GM18858 (cell line): ENCODE results near the gene YJEFN3.

Experiments
- ATAC-seq: cut with Tn5 transposase; IDR thresholded peaks from one replicate; pipeline ENCODE4 v1.9.1; 2021; ENCODE audit not compliant: unreplicated experiment

Gene YJEFN3

DNA sequence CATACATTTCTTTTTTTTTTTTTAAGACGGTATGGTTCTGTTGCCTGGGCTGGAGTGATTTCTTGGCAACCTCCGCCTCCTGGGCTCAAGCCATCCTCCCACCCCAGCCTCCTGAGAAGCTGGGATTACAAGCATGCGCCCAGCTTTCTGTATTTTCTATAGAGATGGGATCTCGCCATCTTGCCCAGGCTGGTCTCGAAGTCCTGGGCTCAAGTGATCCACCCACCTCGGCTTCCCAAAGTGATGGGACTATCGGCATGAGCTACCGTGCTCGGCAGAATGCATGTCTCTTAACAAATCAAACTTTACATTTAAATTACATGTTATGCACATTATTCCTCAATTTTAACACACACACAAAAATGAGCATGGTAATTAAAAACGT lies 11.5 kb upstream of the YJEFN3 start:
- no peak for ATAC-seq

DNA sequence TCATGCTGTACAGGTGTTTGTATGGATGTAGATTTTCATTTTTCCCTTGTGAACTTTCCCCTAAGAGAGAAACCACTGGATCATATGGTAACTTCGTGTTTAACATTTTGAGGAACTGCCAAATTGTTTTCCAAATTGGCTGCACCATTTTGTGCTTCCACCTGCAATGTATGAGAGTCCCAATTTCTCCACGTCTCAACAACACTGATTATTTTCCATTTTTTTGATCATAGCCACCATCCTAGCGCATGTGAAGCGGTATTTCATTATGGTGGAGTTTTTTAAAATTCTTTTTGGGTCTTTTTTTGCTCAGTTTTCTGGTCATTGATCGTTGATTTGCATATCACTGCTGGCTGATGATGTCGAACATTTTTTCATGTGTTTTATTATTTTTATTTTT lies 7.7 kb upstream of the YJEFN3 start:
- ATAC-seq = no peak

DNA sequence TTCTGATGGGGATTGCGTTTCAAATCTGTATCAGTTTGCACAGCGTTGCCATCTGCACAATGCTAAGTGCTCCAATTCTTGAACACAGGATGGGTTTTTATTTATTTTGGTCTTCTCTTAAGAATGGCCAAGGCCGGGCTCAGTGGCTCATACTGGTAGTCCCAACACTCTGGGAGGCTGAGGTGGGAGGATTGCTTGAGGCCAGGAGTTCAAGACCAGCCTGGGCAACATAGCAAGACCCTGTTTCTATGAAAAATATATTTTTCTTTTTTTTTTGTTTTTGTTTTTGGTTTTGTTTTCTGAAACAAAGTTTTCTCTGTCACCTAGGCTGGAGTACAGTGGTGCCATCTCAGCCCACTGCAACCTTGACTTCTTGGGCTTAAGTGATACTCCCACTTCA lies 5.5 kb upstream of the YJEFN3 start:
- no peak for ATAC-seq

DNA sequence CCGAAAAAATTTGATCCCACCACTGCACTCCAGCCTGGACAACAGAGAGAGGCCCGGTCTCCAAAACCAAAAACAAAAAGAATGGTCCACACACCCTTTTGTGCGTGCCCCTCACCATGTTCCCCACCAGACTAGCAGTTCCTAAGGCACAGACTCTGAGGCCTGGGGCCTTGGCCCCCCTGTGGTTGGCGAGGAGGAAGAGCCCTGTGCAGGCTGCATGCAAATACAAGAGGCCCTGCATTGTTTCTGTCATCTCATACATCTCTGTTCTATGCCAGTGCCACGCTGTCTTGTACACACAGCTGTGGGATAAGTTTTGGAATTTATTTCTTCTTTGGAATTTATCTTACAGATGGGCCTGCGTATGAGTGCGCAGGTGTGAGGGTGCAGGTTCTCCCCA lies 4.7 kb upstream of the YJEFN3 start:
- ATAC-seq = no peak

DNA sequence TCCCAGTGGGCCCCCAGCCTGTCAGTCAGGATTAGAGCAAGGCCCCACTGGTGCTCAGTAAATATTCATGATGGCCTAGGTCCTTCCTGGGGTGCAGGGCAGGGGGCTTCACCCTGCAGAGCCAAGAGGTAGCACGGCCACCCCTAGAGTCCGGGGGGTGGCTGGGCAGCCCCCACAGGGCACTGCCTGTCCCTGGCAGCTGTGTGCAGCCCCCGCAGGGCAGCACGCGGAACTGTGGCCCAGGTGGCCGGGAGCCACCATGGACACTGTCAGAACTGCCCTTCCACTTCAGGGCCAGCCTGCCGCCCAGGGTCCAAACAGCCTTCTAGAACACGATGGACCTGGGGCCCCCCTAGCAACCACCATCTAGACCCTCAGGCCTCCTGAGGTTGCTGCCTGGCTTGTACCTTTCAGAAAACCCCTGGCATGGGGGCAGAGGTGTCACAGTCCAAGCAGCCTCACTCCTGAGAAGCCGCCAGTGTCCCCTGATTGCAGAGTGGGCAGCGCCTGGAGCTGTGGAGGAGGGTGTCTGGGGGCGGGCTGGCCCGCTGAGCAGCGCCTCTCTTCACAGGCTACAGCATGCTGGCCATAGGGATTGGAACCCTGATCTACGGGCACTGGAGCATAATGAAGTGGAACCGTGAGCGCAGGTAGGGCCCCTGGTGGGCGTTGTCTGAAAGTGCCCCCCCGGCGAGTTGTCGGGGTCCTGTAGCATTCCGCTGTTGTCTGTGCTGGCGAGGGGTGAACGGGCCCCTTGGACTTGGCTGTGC lies 2.9 kb upstream of the YJEFN3 start:
- no peak for ATAC-seq

DNA sequence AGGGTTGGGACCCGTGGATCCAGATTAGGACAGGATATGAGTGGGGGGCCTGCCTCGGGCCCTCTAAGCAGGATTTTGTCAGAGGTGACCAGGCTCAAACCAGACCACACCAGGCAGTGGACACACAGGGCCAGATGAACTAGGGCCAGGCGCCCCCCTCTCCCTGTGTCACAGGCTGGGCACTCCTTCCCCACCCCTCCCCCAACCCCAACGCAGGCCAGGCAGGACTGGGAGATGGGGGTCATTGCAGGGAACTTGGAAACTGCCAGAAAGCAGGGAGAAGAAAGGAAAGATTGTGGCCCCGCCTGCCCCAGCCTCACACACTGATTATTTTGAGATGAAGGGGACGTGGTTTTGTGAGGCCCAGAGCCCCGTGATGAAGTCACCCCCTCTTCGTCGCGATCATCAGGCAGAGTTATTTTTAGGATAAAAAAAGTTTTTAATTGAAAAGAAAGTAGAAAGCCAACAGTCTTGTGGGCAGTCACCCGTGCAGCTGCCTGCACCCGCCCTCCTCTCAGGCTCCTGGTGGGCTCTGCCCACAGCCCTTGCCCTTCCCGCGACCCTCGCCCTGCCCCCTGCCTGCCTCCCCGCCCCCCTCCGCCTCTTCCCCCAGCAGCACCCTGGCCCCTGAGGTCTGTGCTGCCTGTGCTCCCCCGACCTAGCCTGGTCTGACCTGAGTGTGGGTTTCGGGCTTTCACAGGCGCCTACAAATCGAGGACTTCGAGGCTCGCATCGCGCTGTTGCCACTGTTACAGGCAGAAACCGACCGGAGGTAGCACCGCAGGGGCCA lies 1.9 kb upstream of the YJEFN3 start:
- ATAC-seq = no peak

DNA sequence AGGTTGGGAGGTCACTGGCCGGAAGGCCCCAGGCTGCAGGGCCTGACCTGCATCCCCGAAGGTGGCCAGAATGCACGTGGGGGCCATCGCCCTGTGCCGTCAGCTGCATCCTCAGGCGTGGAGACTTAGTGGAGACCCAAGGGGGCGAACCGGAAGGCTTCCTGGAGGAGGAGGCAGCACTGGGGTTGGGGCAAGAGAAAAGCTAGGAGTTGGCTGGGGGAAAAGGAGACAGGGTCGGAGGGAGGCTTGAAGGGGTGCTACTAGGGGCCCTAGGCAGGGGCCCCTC lies 1.4 kb upstream of the YJEFN3 start:
- ATAC-seq = no peak

DNA sequence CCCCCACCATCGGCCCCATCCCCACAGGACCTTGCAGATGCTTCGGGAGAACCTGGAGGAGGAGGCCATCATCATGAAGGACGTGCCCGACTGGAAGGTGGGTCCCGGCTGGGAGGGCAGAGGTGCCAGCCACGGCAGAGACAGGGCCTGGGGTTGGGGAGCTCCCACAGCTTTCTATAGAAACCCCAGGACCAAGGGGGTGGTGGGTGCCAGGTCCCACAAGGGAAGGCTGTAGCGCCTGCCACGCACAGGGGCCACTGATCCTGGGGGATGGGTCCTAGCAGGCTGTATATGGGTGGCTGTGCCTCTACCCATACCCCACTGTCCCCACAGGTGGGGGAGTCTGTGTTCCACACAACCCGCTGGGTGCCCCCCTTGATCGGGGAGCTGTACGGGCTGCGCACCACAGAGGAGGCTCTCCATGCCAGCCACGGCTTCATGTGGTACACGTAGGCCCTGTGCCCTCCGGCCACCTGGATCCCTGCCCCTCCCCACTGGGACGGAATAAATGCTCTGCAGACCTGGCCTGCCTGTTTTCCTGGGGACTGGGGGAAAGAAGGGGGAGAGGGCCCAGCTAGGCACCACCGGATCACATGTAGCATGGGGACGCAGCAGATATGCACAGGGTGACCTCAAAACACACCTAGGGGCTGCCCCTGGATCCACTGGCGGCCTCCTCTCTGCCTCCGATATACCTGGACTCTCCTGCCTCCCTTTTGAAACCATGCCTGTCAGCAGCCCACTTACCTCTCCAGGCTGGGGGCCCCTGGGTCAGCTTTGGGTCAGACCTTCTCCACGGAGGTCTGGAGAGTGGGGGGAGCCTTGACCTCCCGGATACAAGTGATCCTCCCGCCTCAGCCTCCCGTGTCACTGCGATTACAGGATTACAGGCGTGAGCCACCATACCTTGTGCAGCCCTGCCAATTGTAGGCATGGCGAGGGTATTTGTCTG lies 761 bp upstream of the YJEFN3 start:
- no peak for ATAC-seq

DNA sequence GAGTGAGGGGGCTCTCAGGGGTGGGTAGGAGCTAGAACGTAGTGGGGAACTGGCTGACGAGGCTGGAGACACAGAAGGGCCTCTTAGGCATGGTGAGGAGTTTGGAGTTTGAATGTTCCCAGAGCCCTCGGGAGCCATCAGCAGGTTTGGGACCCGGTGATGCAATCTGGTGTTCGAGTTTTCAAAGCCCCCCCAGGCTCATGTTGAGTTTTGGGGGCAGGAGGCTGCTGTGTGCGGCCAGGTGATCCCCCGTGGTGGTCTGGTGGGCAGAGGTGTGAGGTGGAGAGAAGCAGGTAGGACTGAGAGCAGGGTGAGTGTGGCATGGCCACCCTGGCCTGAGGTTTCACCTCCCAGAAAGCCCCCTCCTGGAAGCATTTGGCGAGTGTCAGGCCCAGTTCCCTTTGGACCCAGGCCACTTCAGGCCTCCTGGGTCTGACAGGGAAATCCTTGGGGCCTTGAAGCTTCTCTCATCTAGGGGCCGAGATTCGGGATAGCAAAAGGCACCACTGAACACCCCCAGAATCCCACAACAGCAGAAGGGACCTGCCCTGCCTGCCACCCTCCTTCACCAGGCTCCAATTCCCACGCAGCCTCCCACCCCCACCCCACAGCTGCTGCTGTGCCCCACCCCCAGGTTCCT lies 1.2 kb downstream of the YJEFN3 start:
- ATAC-seq = no peak

DNA sequence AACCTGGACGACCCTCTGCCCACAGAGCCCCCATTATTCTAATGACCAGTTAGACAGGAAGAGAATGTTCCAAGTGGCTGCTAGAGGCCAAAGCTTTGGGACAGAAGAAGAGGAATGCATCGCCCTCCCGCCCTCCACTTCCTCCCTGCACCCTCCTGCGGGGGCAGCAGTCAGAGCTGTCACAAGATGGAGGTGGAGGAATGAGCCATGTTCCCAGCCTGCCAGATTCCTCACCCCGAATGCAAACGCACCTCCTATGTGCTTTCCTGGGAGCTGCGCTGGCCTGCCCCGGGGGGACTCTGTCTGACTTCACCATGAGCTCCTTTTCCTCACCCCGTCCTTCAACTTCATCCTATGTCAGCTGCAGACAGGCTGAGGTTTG lies 1.7 kb downstream of the YJEFN3 start:
- ATAC-seq = no peak

DNA sequence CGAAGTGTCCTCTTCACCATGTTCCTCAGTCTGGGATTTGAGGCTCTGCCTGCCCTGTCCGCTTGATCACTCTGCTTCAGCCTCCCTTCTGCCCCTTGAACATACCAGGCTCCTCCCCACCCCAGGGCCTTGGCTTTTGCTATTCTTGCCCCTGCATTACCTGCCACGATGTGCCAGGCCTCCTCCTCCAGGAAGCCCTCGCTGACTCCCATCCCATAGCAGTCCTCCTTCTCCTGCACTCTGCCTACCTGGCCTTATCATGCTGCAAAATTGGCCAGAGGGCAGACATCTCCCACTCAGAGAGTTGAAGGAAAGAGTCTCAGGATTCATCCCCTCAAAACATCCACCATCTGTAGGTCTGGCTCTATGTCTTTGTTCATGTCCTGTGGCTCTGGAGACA lies 2.2 kb downstream of the YJEFN3 start:
- no peak for ATAC-seq

DNA sequence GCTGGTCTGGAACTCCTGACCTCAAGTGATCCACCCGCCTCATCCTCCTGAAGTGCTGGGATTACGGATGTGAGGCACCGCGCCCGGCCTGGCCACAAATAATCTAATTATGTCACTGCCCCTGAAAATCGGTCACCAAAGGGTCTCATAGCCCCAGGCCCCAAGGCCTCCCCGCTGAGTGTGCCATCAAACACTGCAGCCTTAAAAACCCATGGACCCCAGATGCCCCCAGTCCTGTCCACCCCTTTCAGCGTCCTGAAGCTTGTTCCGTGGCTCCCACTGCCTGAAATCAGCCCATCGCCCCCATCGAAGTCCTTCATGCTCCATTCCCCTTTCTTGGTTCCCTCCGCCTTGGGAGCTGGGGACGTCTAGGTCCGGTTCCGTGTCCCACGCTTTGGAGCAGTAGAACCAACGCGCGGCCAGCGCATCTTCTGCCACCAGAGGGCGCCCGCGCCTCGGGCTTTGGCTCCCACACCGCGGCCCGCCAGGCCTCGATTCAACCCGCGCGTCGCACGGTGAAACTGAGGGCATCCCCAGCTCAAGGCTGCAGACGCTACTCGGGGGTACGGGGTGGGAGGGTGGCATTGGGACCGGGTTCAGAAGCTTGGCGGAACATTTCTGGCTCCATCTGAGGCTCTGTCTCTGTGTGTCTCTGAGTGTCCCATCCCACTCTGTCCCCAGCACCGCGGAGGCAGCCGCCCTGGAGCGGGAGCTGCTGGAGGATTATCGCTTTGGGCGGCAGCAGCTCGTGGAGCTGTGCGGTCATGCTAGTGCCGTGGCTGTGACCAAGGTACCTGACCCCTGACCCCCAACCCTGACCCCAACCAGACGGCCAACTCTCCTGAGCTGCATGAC lies 3.5 kb downstream of the YJEFN3 start:
- no peak for ATAC-seq

DNA sequence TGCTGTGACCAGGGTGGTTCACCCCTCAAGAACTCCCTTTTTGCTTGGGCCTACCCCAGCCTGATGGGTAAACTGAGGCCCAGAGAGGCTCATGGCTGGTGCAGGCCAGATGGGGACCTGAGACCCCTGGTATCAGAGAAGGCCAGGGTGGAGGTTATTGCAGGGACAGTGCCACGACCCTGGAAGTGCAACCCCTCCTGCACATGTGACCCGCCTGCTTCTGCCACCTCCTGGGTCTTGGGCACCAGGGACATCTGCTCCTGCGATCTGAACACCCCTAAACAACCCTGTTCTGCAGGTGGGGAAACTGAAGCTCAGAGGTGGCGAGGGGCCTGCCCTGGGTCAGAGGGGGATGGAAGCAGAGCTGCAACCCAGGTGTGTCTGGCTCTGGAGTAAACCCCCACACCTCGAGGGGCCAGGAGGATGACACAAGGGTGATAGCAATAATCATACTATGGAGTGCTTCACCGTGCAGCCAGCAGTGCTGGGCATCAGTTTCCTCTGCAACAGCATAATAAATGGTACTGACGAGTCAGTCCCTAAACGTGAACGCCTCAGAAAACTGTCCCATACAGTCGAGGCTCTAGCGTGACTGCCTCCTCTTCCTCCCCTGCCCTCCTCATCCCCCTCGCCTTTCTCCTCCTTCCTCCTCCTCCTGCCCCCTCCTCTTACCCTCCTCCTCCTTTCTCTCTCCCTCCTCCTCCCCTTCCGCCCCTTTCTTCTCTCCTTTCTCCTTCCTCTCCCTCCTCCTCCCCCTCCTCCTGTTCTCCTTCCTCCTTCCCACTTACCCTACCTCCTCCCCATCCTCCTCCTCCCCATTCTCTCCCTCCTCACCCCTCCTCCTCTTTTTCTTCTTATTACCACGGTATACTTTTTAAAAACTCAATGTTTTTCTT lies 4.3 kb downstream of the YJEFN3 start:
- no peak for ATAC-seq

DNA sequence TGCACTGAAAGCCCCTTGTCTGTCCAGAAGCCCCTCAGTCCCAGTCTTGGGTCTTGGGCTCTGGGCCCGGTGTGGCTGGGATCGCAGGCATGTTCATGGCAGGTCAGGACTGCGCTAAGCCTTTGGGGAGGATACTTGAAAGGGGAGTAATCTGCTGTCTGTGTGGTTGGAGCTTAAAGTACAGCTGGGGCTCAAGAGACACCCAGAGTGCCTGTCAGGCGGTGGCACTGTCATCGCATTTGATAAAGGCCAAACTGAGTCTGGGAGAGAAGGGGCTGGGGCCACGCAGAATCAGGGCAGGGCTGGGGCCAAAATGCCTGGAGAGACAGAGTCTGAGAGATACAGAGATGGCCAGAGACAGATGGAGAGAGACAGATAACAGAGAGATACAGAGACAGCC lies 5.1 kb downstream of the YJEFN3 start:
- no peak for ATAC-seq

DNA sequence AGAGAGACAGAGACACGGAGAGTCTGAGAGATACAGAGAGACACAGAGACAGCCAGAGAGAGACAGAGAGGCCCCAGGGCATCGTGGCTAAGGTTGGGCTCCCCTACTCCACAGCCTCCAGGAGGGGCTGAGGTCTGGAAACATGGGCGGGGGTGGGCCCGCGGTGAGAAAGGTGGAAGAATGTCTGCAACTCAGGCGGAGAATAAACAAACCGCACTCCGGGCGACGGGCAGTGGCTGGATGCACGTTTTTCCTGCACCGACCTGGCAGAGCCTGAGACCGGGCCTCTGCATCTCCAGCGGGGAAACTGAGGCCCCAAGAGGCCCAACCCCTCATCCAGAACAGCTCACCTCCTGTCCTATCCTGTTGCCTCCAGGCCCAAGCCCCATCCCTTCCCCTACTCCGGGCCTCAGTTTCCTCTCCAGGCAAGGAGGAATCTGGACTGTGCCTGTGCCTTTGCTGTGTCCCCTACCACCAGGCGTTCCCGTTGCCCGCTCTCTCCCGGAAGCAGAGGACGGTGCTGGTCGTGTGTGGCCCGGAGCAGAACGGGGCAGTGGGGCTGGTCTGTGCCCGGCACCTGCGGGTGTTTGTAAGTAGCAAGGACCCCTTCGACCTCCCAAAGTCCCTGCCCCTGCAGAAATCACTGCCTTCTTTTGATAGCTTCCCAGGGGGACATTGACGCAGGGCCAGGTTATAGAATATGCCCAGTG lies 6.0 kb downstream of the YJEFN3 start:
- ATAC-seq = no peak

DNA sequence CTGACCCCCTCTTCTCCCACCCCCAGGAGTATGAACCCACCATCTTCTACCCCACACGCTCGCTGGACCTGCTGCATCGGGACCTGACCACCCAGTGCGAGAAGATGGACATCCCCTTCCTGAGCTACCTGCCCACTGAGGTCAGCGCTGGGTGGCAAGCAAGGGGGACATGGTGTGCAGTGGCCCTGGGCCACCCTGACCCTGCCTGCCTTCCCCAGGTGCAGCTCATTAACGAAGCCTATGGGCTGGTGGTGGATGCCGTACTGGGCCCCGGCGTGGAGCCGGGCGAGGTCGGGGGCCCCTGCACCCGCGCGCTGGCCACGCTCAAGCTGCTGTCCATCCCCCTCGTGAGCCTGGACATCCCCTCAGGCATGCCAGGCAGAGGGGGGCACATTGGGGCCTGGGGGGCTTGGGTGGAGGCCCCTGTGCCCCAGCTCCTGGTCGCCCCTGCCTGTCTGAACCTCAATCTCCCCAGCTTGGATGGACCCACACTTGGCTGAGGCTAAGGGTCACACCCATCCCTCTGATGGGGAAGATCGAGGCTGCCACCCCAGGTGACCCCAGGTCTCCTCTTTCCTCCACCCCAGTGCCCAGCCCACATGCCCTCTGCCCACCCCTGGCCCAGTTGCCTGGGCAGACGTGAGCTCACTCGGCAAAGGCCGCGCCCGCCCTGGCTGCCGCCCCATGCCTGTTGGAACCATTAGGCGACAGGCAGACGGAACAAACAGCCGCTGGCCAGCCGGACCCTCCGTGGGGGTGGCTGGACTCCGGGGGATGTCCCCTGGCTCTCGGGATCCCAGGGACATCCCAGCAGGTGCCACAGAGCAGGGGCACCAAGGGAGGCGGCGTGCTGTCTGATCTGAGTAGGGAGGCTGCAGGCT lies 6.8 kb downstream of the YJEFN3 start:
- no peak for ATAC-seq
